ENCODE results near the gene SLC10A4.

SLC10A4 gene

GRCh38 chr4:48490012-48490679, 7.0 kb downstream of the SLC10A4 start, which contains the start of gene ZAR1:
ZAR1 (plus strand) TSS chr4:48490252; CDS start chr4:48490292, 40 bp downstream.
- DNase-seq (ENCODE audit: low spot score): no peak

DNA sequence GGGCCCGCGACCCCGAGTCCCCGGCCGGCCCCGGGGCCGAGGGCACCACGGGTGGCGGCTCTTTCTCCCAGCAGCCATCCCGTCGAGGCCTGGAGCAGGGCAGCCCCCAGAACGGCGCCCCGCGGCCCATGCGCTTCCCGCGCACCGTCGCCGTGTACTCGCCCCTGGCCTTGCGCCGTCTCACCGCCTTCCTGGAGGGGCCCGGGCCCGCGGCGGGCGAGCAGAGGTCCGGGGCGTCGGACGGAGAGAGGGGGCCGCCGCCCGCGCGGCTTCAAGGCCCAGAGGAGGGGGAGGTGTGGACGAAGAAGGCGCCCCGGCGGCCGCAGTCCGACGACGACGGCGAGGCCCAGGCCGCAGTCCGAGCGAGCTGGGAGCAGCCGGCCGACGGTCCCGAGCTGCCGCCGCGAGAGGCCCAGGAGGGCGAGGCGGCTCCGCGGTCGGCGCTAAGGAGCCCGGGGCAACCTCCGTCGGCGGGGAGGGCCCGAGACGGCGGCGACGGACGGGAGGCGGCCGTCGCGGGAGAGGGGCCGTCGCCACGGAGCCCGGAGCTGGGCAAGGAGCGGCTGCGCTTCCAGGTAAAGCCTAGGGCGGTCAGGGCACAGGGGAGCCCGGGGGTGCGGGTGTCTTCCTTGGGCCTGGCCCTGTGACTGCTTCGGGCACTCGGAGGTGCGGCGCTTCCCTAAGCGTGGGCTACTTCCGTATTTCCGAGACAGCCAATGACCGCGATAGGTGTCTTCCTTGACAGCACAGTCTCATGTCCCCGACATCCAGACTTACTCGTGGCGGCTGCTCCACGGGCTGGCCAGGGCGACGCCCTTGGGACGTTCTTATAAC, 7.8 kb downstream of the SLC10A4 start:
- DNase-seq (ENCODE audit: low spot score): no peak

- DNase-seq (ENCODE audit: low spot score): no peak
Measured at GRCh38 chr4:48491514-48492176, 8.5 kb downstream of the SLC10A4 start.

GRCh38 chr4:48493452-48494100, 10.4 kb downstream of the SLC10A4 start:
- DNase-seq (ENCODE audit: low spot score): no peak

- no peak for DNase-seq (ENCODE audit: low spot score)
Measured at GRCh38 chr4:48495941-48496340, 12.8 kb downstream of the SLC10A4 start.

DNA sequence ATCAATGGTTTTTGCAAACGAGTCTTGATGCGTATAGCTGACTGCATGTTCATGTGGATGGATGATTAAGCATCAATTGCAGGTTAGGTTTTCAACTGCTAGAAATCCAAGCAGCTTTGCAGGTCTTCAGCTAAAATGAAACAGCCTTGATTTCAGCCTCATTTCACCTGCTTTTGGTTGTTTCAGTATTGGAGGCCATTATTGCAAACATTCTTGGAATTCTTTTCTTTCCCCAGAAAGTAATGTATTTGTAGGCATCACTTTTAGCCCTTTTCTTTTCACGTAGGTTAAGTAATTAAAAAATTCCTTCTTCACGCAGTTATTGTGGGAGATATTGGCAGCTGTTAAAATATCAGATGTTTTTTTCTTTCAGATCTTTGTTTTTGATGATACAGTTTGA, 15.8 kb downstream of the SLC10A4 start:
- DNase-seq (ENCODE audit: low spot score): no peak

DNA sequence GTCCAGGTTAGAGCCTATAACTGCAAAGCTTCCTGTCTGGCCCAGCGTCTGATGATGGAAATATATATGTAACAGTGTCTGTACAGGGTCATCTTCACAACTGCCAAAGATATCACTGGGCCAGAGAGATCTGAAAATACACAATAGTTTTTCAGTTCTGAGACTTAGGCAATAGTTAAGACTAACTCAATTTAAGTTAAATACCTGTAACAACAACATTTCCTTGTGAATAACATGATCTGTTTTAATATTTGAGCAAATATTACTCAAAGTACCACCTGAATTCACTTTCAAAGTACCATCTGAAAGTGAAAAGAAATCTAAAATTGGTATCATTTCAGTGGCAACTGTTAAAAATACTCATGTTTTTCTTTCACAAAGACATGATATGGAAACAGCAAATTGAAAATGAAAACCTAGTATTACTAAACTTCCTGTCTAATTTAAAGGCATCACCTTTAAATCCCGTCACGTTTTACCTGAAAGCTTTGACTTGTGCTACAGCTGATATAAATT, 16.5 kb downstream of the SLC10A4 start:
- no peak for DNase-seq (ENCODE audit: low spot score)

DNA sequence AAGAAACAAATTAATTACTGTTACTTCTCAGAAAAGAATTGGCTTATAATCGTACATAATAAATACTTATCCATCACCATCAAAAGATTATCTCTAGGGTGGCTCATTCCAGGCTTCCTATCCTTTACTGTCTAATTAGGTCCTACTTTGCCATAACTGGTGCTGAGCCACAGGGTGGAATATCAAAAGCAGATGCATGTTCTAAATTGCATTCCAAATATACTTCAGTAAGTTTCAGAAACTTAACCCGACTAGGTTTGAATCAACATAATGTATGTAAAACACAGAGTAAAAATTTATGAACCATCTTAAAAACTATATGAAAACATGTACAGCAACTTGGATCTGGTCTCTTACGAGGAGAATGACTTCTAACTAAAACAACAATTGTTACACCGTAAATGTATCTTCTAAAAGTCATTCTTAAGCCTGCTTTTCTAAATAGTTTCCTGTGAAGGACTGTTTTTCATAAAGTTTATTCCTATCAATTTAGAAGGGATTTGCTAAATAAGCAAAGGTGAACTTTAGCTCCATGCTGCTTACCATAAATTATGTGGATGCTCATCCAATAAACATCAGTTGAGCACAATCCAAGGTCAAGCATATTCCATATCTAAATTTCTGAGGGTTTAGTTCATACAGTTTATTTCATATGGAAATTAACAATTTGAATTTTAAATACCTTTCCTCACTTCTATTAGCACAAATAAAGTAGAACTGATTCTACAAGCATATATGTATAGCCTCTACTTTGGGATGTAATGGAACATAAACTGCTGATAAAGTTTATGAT, 20.3 kb downstream of the SLC10A4 start:
- no peak for DNase-seq (ENCODE audit: low spot score)

DNA sequence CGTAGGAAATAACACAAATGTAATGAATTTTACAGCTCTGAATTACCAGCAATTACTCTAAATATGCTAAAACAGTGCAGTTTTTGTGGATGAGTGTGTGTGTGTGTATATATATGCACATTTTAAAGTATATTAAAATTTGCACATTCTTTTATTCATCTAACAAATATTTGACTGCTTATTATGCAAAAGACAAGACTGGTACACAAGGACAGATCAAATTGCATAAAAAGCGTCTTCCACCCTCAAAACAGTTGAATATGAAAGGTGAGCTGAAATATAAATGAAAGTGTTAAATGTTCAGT, 20.8 kb downstream of the SLC10A4 start:
- no peak for DNase-seq (ENCODE audit: low spot score)

DNA sequence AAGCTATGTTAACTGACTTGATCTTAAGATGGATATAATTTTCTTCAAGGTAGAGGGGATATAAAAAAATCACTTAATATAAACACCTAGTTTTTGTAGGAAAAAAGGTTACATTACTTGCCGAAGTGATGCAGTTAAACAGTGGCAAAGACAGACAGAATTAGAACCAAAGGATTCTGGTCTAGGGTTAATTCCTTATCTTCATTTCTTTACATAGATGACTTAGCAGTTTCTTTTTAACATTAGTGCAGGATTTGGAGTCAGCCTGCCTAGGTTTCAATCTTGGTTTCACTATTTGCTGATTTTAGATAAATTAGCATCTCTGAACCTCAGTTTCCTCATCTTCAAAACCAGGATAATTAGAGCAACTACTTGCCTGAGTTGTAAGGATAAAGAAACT, 21.2 kb downstream of the SLC10A4 start:
- no peak for DNase-seq (ENCODE audit: low spot score)

- DNase-seq (ENCODE audit: low spot score): no peak
Measured at GRCh38 chr4:48506716-48507115, 23.6 kb downstream of the SLC10A4 start.

DNA sequence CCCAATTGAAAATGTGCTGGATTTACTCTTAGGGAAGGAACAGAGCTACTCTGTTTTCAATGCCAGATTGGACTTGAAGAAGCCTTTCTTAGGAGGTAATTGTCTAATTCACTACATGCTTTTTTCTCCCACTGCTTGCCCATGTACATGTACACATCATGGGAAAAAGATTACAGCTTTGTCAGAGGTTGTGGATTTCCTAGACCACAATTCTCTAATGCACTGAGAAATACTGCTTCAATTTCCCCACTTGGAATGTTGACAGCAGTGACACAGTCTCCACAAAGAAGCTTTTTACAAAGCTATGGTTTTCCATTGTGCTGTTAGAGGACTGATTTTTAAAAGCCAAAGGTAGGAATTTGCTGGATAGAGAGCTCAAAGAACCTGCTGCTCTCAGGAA, 26.4 kb downstream of the SLC10A4 start:
- DNase-seq (ENCODE audit: low spot score): no peak

GRCh38 chr4:48518143-48518542, 35.0 kb downstream of the SLC10A4 start:
- DNase-seq (ENCODE audit: low spot score): no peak

DNA sequence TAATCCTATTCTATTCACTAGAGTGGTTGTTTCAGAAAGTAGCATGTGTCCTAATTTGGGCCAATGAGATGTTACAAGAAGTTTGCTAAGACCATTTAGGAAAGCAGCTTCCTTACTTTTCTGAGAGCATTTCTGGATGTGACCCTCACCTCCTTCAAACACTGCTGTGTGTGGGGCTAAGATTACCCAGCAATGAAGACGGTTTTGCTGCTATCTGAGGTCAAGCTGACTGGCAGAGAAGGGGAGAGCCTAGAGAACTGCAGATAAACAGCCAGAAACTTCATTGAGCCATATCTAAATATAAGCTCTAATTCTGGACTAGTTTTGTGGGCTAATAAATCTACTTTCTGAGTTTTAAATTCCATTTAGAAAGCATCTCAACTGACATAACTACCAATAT, 43.3 kb downstream of the SLC10A4 start:
- no peak for DNase-seq (ENCODE audit: low spot score)

GRCh38 chr4:48538358-48538757, 55.2 kb downstream of the SLC10A4 start:
- DNase-seq (ENCODE audit: low spot score): no peak
